Thyroid gland (tissue), 4 donors: ENCODE measurements around the gene LCP1. TPM values are rescaled to one million over a fixed set of nuclear protein-coding genes. Genes with fewer than 3 reads are reported as not detected.
A peak's percentile ranks its signal among the peaks of the same experiment; 100 is the strongest.

Experiments used
- DNase-seq, 2 donors: peaks; one replicate each; pipeline ENCODE4 v3.0.0-alpha.2; 2019
- H3K27ac ChIP-seq, 3 donors: fragments of 200-600 bp; sonication (generic); 1 replicate in 2 of 3; 2 replicates in 1 of 3; pipeline ENCODE4 v1.5.1; 2016 to 2019; ENCODE audit warnings: mild to moderate bottlenecking in 1 of 3, moderate library complexity in 1 of 3
- H3K27me3 ChIP-seq: fragments of 200-600 bp; sonication (generic); one replicate; pipeline ENCODE4 v1.5.1; 2019
- H3K36me3 ChIP-seq, 2 donors: fragments of 200-600 bp; sonication (generic); one replicate each; pipeline ENCODE4 v1.5.1; 2016 to 2019
- H3K4me1 ChIP-seq, 2 donors: fragments of 200-600 bp; sonication (generic); one replicate each; pipeline ENCODE4 v1.5.1; 2017 to 2019
- H3K4me3 ChIP-seq, 3 donors: fragments of 200-600 bp; sonication (generic); replicated peaks in 1 of 3; 1 replicate in 2 of 3; 2 replicates in 1 of 3; pipeline ENCODE4 v1.5.1; 2016; ENCODE audit warnings: mild to moderate bottlenecking in 1 of 3
- H3K9me3 ChIP-seq: fragments of 200-600 bp; sonication (generic); one replicate; pipeline ENCODE4 v1.5.1; 2017
- POLR2A ChIP-seq, 2 donors: fragments of 450-650 bp; IDR thresholded peaks; one replicate each; pipeline ENCODE4 v1.6.1; 2017; ENCODE audit warnings: antibody characterized with exemption in 2 of 2, mild to moderate bottlenecking in 2 of 2, moderate library complexity in 1 of 2
- WGBS, 2 donors: methylation state at CpG; one replicate each; pipeline ENCODE4 v1.1.5; 2017; 5-methylcytosine and 5-hydroxymethylcytosine counted together
- intact Hi-C: fragments of 100-400 bp; cut with DNase I; formaldehyde crosslinking; loops from one replicate; pipeline ENCODE4 v1.15.1; 2023
- total RNA-seq, 4 donors: library from RNA; depleted of rRNA; stranded (reverse); fragments of >200 nt; gene quantifications; one replicate each; pipeline ENCODE4 v1.2.3, GENCODE V29; 2016
- TF ChIP-seq, protein P1 (sequence below), 6 experiments: fragments of 200-600 bp in 3 of 6; fragments of 450-650 bp in 3 of 6; sonication (generic) in 3 of 6; IDR thresholded peaks; one replicate each; pipeline ENCODE4 v1.5.1; 2016 to 2019; ENCODE audit warnings: antibody characterized with exemption in 6 of 6, mild to moderate bottlenecking in 2 of 6, inconsistent platforms in 1 of 6, moderate library complexity in 1 of 6

LCP1 gene
- total RNA-seq, 4 donors from 2014 or later: 8.7 to 27.3 (median 11.9) TPM

DNA sequence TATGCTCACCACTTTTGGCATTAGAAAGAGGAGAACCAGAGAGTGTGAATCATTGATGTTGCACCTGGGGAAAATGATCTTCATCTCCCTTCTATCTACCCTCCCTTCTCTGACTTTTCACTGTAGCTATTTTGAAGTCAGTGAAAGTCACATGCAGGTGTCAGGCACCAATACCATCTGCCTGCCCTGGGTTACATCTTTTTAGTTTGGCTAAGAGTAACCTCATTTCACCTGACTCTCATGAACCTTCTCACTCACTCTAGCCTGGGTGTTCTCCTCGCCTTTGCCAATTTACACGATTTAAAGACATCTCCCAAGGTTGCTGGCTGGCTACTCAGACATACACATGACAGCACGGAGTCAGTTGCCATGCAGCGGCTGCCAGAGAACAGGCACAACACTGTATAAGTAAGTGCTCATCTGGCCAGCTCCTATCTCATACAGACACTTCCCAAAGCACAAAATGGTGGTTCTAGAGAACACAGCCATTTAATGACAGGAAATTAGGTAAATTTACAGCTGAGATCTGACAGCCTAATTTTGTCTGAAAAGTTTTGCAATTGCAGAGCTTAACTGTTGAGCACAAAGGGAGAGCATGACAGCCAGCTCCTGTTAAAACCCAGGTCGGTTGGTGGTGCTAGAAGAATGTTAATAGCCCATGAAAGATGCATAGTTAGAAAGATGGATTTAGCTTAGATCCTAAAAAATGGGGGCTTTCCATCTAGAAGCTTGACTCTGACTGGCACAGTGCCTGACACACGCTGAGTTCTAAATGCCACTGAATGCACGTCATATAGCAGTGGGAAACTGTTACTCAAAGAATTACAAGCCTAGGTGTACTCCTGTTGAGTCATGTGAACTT is 32.5 kb downstream of the LCP1 start:
- intact Hi-C loops: loop anchor here (10.0 kb wide), 1 partner anchor 335 kb away; no protein-coding TSS in a partner anchor
- 80 to 82% methylated on average over 7 of the region's 7 CpGs for WGBS, 2 donors
- no peaks in the 10 kb centered on the region for H3K4me1 ChIP-seq
- H3K27me3 ChIP-seq: no peaks in the 10 kb centered on the region
- no peak overlapping the region for H3K27ac ChIP-seq
- H3K9me3 ChIP-seq: no peaks in the 10 kb centered on the region
- no peak overlapping the region for H3K4me3 ChIP-seq
- no peak for TF ChIP-seq POLR2A (IDR thresholded peaks at IDR 0.05)
- TF ChIP-seq, protein P1, sequence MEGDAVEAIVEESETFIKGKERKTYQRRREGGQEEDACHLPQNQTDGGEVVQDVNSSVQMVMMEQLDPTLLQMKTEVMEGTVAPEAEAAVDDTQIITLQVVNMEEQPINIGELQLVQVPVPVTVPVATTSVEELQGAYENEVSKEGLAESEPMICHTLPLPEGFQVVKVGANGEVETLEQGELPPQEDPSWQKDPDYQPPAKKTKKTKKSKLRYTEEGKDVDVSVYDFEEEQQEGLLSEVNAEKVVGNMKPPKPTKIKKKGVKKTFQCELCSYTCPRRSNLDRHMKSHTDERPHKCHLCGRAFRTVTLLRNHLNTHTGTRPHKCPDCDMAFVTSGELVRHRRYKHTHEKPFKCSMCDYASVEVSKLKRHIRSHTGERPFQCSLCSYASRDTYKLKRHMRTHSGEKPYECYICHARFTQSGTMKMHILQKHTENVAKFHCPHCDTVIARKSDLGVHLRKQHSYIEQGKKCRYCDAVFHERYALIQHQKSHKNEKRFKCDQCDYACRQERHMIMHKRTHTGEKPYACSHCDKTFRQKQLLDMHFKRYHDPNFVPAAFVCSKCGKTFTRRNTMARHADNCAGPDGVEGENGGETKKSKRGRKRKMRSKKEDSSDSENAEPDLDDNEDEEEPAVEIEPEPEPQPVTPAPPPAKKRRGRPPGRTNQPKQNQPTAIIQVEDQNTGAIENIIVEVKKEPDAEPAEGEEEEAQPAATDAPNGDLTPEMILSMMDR (IDR thresholded peaks at IDR 0.05): no peak
- DNase-seq: no peak
- H3K36me3 ChIP-seq: no peaks in the 10 kb centered on the region

DNA sequence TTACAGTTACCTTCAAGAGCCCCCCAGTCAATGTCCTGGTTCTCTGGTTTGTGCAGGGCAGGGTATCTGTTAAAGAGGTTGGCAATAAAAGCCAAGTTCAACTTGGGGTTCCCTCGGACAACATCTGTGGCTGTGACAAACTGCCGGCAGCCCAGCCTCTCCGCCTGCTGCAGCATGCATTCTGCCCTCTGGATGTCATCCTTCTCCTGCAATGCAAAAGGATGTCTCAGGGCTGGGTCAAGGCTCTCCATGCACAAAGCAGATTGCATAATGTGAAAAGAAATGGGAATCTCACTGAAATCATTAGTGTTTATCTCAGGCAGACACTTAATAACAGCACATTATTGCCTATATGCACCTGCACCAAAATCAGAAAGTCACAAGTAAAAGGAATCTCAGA is 35.1 kb downstream of the LCP1 start:
- 34 to 72% methylated on average over 3 of the region's 3 CpGs for WGBS, 2 donors
- Histone ChIP-seq H3K27ac (no peak overlapping the region), H3K4me1 (peaks cover 14 to 15% of the 10 kb centered on the region in 2 donors), H3K36me3 (no peaks in the 10 kb centered on the region), H3K27me3 (no peaks in the 10 kb centered on the region), H3K9me3 (no peaks in the 10 kb centered on the region), H3K4me3 (no peak overlapping the region)
- TF ChIP-seq, protein P1 (IDR thresholded peaks at IDR 0.05): no peak
- no peak for TF ChIP-seq POLR2A (IDR thresholded peaks at IDR 0.05)
- no peak for DNase-seq
- intact Hi-C loops: no loop called here

DNA sequence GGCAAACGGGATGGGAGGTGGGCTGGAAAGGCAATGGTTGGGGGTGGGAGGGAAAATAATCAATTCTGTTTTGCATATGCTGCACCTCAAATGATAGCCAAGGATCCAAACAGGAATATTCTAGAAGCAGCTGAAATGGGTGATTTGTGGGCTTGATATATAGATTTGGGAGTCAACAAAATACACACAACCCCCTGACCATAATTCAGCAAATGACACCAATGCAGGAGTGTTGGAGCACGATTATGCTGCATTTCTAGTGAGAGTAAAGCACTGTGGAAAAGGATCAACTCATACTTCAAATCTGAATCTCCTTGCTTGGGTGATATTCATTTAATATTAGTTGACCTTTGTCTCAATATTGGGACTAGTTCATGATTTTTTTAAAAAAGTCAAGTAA is 36.0 kb downstream of the LCP1 start:
- Histone ChIP-seq H3K4me3 (no peak overlapping the region), H3K9me3 (no peaks in the 10 kb centered on the region), H3K27me3 (no peaks in the 10 kb centered on the region), H3K36me3 (no peaks in the 10 kb centered on the region), H3K27ac (no peak overlapping the region), H3K4me1 (peaks cover 14 to 15% of the 10 kb centered on the region in 2 donors)
- intact Hi-C loops: no loop called here
- 47 to 81% methylated on average over 2 of the region's 2 CpGs for WGBS, 2 donors
- TF ChIP-seq, protein P1 (IDR thresholded peaks at IDR 0.05): no peak
- TF ChIP-seq POLR2A (IDR thresholded peaks at IDR 0.05): no peak
- no peak for DNase-seq

DNA sequence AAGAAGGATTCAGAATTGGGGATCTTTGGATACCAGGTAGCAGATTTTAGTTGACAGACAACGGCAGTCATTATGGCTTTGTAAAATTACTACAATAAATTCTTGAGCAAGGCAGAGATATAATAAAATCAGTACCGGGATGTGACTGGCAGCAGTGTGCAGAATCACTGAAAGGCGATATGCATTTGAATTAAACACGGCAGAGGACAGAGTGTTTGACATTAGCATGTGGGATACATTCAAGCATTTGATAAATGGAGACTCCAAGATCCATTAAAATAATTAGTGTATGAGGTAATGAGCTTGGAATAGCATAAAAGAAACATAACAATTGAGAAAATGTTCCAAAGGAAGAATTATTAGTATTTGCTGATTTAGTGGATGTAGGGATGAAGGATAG is 36.8 kb downstream of the LCP1 start:
- 78 to 93% methylated on average over 4 of the region's 4 CpGs for whole genome bisulfite sequencing, 2 donors
- Histone ChIP-seq H3K4me1 (peaks cover 14 to 15% of the 10 kb centered on the region in 2 donors), H3K27ac (no peak overlapping the region), H3K36me3 (no peaks in the 10 kb centered on the region), H3K27me3 (no peaks in the 10 kb centered on the region), H3K9me3 (no peaks in the 10 kb centered on the region), H3K4me3 (no peak overlapping the region)
- intact Hi-C loops: no loop called here
- TF ChIP-seq POLR2A (IDR thresholded peaks at IDR 0.05): no peak
- TF ChIP-seq, protein P1 (IDR thresholded peaks at IDR 0.05): no peak
- DNase-seq: no peak

DNA sequence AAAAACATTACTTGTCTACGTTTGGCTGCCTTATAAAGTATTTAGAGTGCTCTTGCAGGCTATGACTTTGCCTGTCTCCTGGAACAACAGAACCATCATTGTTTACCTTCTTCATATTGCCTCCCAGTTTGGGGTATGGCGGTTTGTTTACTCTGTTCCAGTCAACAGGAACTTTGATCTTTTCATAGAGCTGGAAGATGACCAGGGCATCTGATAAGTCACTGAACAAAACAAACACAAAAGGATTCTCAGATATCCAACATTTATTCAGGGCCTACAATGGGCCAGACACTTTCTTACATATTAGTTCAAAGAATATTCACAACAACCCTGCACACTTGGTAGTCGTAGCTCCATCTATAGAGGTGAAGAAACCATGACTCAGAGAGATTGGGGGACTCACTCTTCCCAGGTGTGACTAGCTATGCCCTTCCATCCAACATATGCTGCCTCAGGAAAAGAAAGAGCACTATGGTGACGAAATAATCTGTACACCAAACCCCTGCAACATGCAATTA is 38.7 kb downstream of the LCP1 start:
- intact Hi-C loops: no loop called here
- Histone ChIP-seq H3K4me3 (no peak overlapping the region), H3K27me3 (no peaks in the 10 kb centered on the region), H3K4me1 (peaks cover 14 to 15% of the 10 kb centered on the region in 2 donors), H3K36me3 (no peaks in the 10 kb centered on the region), H3K27ac (peak overlapping the region in 2 of 3 donors; percentile 0 to 53), H3K9me3 (no peaks in the 10 kb centered on the region)
- no peak for DNase-seq
- TF ChIP-seq, protein P1 (IDR thresholded peaks at IDR 0.05): no peak
- TF ChIP-seq POLR2A (IDR thresholded peaks at IDR 0.05): no peak
- WGBS, 2 donors: 44 to 52% methylated on average over 4 of the region's 4 CpGs
